T-helper 1 cell treated with Interleukin-12 subunit alpha and Interleukin-12 subunit beta and Interleukin-4 antibody, amounts not matched to agents 30 ng/mL and 1 ng/mL, for 36 hours (primary cell): ENCODE data around the gene GPR52. TPM values are rescaled to one million over a fixed set of nuclear protein-coding genes. Genes with fewer than 3 reads are reported as not detected.

Source experiments
- intact Hi-C: fragments of 100-400 bp; cut with micrococcal nuclease; formaldehyde crosslinking; loops from one replicate; pipeline ENCODE4 v1.15.1; 2024
- total RNA-seq: library from RNA; stranded (reverse); gene quantifications from 2 replicates; pipeline ENCODE4 v1.2.3, GENCODE V29; 2022

The GPR52 gene
- total RNA-seq, 1 donor from 2014 or later = 4.4 TPM

DNA sequence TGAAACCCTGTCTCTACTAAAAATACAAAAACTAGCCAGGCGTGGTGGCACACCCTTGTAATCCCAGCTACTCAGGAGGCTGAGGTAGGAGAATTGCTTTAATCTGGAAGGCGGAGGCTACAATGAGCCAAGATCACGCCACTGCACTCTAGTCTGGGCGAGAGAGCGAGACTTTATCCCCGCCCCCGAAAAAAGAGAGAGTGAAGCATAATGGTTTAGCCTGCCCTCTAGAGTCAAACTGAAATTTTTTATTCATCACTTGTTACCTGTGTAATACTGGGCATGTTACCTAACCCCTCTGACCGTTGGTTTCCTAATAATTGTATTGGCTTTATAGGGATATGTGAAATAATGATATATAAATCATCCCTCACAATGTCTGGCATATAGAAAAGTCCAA lies 18.8 kb downstream of the GPR52 start:
- intact Hi-C loops = no loop called here

DNA sequence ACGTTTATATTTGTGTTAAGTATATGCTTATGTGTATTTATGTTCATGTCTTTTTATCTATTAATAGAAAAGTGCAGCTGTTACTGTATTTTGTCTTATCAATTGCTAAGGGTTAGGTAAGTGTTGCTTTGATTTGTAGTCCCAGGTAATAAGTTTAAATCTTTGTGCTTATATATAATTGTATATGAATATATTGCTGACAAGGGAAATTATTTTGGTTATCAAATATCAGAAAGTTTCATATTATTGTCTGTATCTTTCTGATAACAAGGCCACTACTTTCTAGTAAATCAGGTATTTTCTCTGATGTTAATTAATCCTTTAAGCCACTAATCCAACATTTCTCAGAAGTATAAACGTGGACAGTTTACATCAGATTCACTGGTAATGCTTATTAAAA lies 21.3 kb downstream of the GPR52 start:
- intact Hi-C loops = no loop called here

- intact Hi-C loops = no loop called here
Measured at GRCh38 chr1:174469687-174470086, 21.9 kb downstream of the GPR52 start.

DNA sequence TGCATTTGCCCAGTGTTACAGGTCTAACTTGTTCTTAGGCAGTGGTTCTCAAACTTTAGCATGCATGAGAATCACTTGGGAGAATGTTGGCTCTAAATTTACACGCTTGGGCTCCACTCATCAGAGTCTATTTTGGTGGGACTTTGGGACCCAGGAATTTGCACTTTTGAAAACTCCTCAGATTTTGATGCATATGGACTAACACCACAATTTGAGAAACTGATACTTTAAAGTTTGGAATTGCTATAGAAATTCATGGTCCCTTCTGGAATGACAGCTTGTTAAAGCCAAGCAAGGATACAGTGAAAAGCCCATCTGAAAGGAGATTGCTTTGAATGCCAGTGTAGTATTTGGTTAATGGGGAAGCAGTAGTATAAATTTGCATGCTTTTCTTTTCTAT lies 31.5 kb downstream of the GPR52 start:
- intact Hi-C loops = no loop called here

GRCh38 chr1:174480324-174480723 lies 32.6 kb downstream of the GPR52 start:
- intact Hi-C loops = no loop called here

DNA sequence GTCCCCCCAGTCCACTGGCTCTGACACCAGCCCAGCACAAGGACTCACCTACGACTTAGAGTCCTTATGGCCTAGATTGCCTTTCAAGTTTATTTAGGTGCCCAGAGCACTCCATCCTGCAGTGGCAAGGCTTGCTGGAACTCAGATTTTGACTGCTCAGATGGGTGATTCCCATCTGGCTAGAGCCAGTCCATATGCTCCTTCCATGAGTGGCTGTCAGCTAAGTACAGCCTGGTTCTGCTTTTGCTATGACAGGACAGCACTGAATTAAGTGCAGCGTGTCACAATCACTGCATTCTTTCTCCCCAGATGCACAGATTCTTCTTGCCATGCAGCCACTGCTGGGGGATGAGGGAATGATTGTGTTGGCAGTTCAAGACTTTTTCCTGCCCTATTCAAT lies 43.8 kb downstream of the GPR52 start:
- intact Hi-C loops = no loop called here

DNA sequence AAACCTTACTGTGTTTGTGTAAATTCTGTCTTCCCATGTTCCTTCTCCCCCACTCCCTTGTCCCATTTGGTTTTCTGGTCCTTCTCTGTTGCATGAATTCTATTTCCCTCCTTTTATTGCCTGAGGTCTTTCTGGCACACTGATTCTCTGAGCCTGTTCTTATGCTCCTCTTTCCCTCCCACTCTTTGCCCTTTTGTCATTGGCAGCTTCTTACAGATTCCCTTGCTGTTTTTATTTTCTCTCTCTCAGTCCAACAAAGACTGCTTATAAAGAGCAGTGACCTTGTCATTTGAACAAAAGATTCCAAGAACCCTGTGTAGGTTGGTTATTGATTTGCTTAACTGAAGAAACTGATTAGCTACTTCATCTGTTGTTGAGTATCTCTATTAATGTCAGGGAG lies 49.7 kb downstream of the GPR52 start:
- intact Hi-C loops = no loop called here
